ENCODE results near the gene AMACR. TPM values are rescaled to one million over a fixed set of nuclear protein-coding genes. Genes with fewer than 3 reads are reported as not detected.

The AMACR gene
- total and polyA plus RNA-seq, 9 of the 15 experiments (the other 6 are each of a cell fraction or from before 2014, with no cell fraction given), result 0.72 to 4.6 (median 4.0) TPM

DNA sequence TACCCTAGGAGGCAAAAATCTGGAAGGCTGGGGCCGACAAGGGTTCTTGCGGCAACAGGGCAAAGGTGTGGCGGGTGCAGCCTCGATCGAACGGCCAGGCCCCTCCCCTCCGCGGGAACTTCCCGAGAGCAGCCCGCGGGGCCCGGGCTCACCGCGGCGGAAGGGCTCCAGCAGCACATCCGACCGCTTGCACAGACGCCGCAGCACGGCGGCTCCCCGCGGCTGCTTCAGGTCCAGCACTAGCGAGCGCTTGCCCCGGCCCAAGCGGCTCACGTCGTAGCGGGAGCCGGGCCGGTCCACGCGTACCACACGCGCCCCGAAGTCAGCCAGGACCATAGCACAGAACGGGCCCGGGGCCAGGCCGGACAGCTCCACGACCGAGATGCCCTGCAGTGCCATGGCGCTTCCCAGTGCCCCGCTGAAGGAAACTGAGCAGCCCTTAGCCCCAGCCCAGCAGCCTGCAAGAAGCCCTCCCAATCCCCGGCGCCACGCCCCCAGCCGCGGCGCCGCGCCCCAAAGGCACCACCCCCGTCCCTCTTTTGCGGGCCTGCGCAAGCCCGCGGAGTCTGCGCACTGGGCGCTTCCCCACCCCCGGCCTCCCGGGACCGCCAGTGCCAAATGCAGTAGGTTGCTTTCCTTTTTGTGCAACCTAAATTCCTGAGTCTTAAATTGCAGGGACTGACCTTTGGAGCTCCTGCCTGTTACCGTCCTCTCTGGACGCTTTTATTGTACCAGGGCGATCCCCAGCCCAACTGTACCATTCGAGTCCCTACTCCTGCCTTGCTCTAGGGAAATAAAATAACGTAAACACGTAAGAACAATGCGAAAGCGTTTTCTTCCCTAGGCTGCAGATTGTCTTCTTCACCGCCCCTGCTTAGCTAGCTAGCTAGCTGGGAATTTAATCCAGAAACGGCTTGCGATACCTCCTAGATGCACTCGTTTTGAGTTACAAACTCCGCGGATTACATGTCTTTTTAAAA is at the start of gene AMACR (continued):
- TF ChIP-seq ATF6 (CRISPR knock-in tag; IDR thresholded peaks at IDR 0.05) (peak; percentile 21; the same call in 1 of the 2 replicates), FOS (IDR thresholded peaks at IDR 0.05; ENCODE audit: extremely low read depth, insufficient read length) (no peak), FIP1L1 (IDR thresholded peaks at IDR 0.05; ENCODE audit: low read depth, low read length, poor library complexity, severe bottlenecking) (peak; percentile 88), ILF3 (IDR thresholded peaks at IDR 0.05; ENCODE audit: borderline replicate concordance) (peak; percentile 31; the same call in 1 of the 2 replicates), FOXJ2 (tag; IDR thresholded peaks at IDR 0.05) (peak; percentile 59), ZSCAN32 (CRISPR knock-in tag; IDR thresholded peaks at IDR 0.05) (no peak), MAZ (CRISPR knock-in tag; conservative IDR thresholded peaks at IDR 0.05 in 1 of 2, IDR thresholded peaks at IDR 0.05 in 1 of 2) (peak in 1 of 2 experiments; percentile 68), HNRNPLL (IDR thresholded peaks at IDR 0.05; ENCODE audit: low read depth, low read length, poor library complexity, severe bottlenecking) (peak; percentile 99), FOXA1 (IDR thresholded peaks at IDR 0.05; ENCODE audit: borderline replicate concordance) (no peak), POLR2AphosphoS2 (IDR thresholded peaks at IDR 0.05; ENCODE audit: low read length) (no peak), CBX8 (IDR thresholded peaks at IDR 0.05; ENCODE audit: borderline replicate concordance, extremely low read depth, low read depth, low read length, poor library complexity, severe bottlenecking) (no peak), HMGXB4 (CRISPR knock-in tag; IDR thresholded peaks at IDR 0.05) (no peak), PURB (CRISPR knock-in tag; IDR thresholded peaks at IDR 0.05; ENCODE audit: low read depth) (no peak), NKRF (IDR thresholded peaks at IDR 0.05; ENCODE audit: borderline replicate concordance) (peak; percentile 83; the same call in 1 of the 2 replicates), ZFP91 (CRISPR knock-in tag; IDR thresholded peaks at IDR 0.05) (0 out of 2 replicates have a peak, but pooled peaks have one; percentile 15)
- TF ChIP-seq, protein P1, sequence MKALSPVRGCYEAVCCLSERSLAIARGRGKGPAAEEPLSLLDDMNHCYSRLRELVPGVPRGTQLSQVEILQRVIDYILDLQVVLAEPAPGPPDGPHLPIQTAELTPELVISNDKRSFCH (CRISPR knock-in tag; IDR thresholded peaks at IDR 0.05), result no peak
- TF ChIP-seq, protein P1 (tag; IDR thresholded peaks at IDR 0.05), result 0 out of 2 replicates have a peak, but pooled peaks have one; percentile 26

All from K562 (cell line).